COLO668 (cell line): Measurements from ENCODE around the gene ISCU.

Experiments used
- DNase-seq: peaks from one replicate; lab custom pipeline; 2025; ENCODE audit not compliant: unreplicated experiment; lab: John Stamatoyannopoulos, UW

ISCU gene

GRCh38 chr12:108562348-108563135 lies at the start of gene ISCU:
ISCU (plus strand) TSS chr12:108562596; CDS start chr12:108562623, 27 bp downstream.
- DNase-seq: peak; percentile 99

- DNase-seq: no peak
Observed at GRCh38 chr12:108514468-108514972, 47.9 kb upstream of the ISCU start.

GRCh38 chr12:108514973-108515814 lies 47.2 kb upstream of the ISCU start, which contains the start of gene FICD:
FICD (plus strand) TSS chr12:108515277; CDS start chr12:108516973, 1,696 bp downstream.
- peak; percentile 100 for DNase-seq

- DNase-seq: peak; percentile 45
Observed at GRCh38 chr12:108515916-108516315, 46.5 kb upstream of the ISCU start.

- DNase-seq: no peak
Observed at GRCh38 chr12:108516511-108517275, 45.7 kb upstream of the ISCU start.

- DNase-seq: no peak
Observed at GRCh38 chr12:108517288-108518100, 44.9 kb upstream of the ISCU start.

- no peak for DNase-seq
Observed at GRCh38 chr12:108518101-108518715, 44.2 kb upstream of the ISCU start.

GRCh38 chr12:108518716-108519496 lies 43.5 kb upstream of the ISCU start:
- no peak for DNase-seq

GRCh38 chr12:108519558-108519957 lies 42.8 kb upstream of the ISCU start:
- no peak for DNase-seq

- no peak for DNase-seq
Observed at GRCh38 chr12:108523365-108523764, 39.0 kb upstream of the ISCU start.

- DNase-seq: no peak
Observed at GRCh38 chr12:108525681-108526080, 36.7 kb upstream of the ISCU start.

GRCh38 chr12:108526482-108527165 lies 35.8 kb upstream of the ISCU start:
- DNase-seq: no peak

- no peak for DNase-seq
Observed at GRCh38 chr12:108527166-108527496, 35.3 kb upstream of the ISCU start.

GRCh38 chr12:108530161-108530560 lies 32.2 kb upstream of the ISCU start:
- DNase-seq: no peak

- DNase-seq: no peak
Observed at GRCh38 chr12:108531929-108532848, 30.2 kb upstream of the ISCU start.

GRCh38 chr12:108538146-108538545 lies 24.2 kb upstream of the ISCU start:
- DNase-seq: no peak

- no peak for DNase-seq
Observed at GRCh38 chr12:108538616-108539195, 23.7 kb upstream of the ISCU start.
